ENCODE data around the gene ARHGAP18.

- TF ChIP-seq CTCF (conservative IDR thresholded peaks at IDR 0.05; ENCODE audit: low read depth in 2 of 2) (no peak), ZNF331 (CRISPR knock-in tag; IDR thresholded peaks at IDR 0.05; ENCODE audit: low read depth) (no peak), POLR2AphosphoS5 (IDR thresholded peaks at IDR 0.05; ENCODE audit: low read depth) (no peak), EZH2 (IDR thresholded peaks at IDR 0.05; ENCODE audit: low read depth, unreplicated experiment) (no peak), REST (IDR thresholded peaks at IDR 0.05; ENCODE audit: unreplicated experiment) (no peak), JUNB (IDR thresholded peaks at IDR 0.05; ENCODE audit: unreplicated experiment) (no peak), EZH2phosphoT487 (IDR thresholded peaks at IDR 0.05; ENCODE audit: unreplicated experiment) (no peak), ZNF114 (CRISPR knock-in tag; IDR thresholded peaks at IDR 0.05) (no peak)
These were observed 47.6 kb downstream of the ARHGAP18 start for GRCh38 chr6:129662406-129662766.
